ENCODE measurements around the gene SLBP. TPM values are rescaled to one million over a fixed set of nuclear protein-coding genes. Genes with fewer than 3 reads are reported as not detected.

Gene SLBP
- total and polyA plus RNA-seq, 2 of the 8 experiments (the other 6 are each of a cell fraction or from before 2014, with no cell fraction given), result 44.1 to 49.0 TPM

DNA sequence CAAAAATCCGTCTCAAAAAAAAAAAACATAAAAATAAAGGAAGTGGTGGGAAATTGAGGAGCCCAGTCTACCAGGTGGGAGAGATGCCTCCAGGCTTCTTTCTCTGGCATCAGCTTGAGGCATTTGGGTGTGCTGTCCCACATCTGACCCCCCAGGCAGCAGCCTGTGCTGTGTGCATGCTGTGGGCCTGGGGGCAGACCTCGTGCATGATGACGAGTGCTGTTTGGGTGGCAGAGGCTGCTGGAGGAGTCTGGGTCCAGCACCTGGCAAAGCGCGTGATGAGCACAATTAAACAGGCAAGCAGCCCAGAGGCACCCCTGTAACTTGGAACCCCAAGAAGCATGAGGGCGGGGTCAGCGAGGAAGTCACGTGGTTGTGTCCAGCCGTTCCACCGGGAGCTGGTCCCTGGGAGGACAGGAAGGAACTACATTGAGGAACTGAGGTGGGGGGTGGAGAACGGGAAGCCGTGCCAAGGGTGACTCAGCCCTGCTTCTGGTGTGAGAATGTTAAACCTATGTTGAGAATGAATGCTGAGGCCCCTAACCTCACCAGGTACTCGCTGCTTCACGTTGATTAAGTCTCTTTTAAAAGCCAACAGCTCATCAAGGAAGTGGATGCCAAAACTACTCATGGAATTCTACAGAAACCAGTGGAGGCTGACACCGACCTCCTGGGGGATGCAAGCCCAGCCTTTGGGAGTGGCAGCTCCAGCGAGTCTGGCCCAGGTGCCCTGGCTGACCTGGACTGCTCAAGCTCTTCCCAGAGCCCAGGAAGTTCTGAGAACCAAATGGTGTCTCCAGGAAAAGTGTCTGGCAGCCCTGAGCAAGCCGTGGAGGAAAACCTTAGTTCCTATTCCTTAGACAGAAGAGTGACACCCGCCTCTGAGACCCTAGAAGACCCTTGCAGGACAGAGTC, 15.3 kb upstream of the SLBP start:
- no peak overlapping the region for H2BK120ac ChIP-seq (replicated peaks; ENCODE audit: low read depth, low read length)
- no peak overlapping the region for H3K56ac ChIP-seq (replicated peaks; ENCODE audit: insufficient read length, low read depth, low read length)
- CTCF ChIA-PET (ENCODE audit: partially characterized antibody), result interaction anchor here (0.5 to 18.6 kb wide), 21 partner anchors 9 to 173 kb away, joined by 3 to 326 read pairs (median 5); no protein-coding TSS in a partner anchor
- POLR2A ChIA-PET (ENCODE audit: partially characterized antibody), result interaction anchor here (1.2 to 1.5 kb wide), 5 partner anchors 13 to 81 kb away, joined by 3 to 5 read pairs (median 3); no protein-coding TSS in a partner anchor
- H2AFZ ChIP-seq (ENCODE audit: low read length), result no peak overlapping the region
- H3K23me2 ChIP-seq (ENCODE audit: low read depth, low read length), result peaks cover under 1% of the 10 kb centered on the region; the same call in 1 of the 2 replicates
- H3K27ac ChIP-seq (ENCODE audit: low read depth, low read length), result no peak overlapping the region
- no peak overlapping the region for H3K18ac ChIP-seq (ENCODE audit: extremely low read depth, low read length)
- H3K9ac ChIP-seq (replicated peaks in 1 of 4; ENCODE audit: extremely low read depth in 1 of 4, low read depth in 3 of 4, low read length in 3 of 4), result no peak overlapping the region
- no peak overlapping the region for H2BK5ac ChIP-seq (ENCODE audit: low read depth, low read length)
- H3K9me3 ChIP-seq (ENCODE audit: insufficient read depth in 2 of 2, low read depth in 1 of 2, low read length in 1 of 2), result no peaks in the 10 kb centered on the region
- H3K4me1 ChIP-seq (replicated peaks in 1 of 4; ENCODE audit: control insufficient read depth in 3 of 4, insufficient read depth in 4 of 4, low read length in 3 of 4), result peaks cover 0 to 8% (median 4%) of the 10 kb centered on the region in 4 experiments; a peak in 6 of 7 replicates
- H3K14ac ChIP-seq (ENCODE audit: insufficient read length), result no peak overlapping the region
- no peak overlapping the region; the same call in 1 of the 2 replicates for H4K8ac ChIP-seq (ENCODE audit: extremely low read depth, insufficient read depth, low read length)
- DNase-seq (ENCODE audit: low read depth in 1 of 2, low spot score in 2 of 2) (no peak), FAIRE-seq (no peak)
- H4K20me1 ChIP-seq (replicated peaks in 1 of 2; ENCODE audit: control insufficient read depth in 1 of 2, insufficient read depth in 2 of 2, low read length in 2 of 2), result peaks cover 32 to 39% of the 10 kb centered on the region in 2 experiments
- no peak overlapping the region for H4K91ac ChIP-seq (replicated peaks; ENCODE audit: insufficient read length, low read length)
- H3K4ac ChIP-seq (replicated peaks; ENCODE audit: insufficient read length, low read depth, low read length), result no peak overlapping the region
- H2BK15ac ChIP-seq (ENCODE audit: low read length), result no peak overlapping the region
- H3K36me3 ChIP-seq (ENCODE audit: control insufficient read depth in 2 of 4, insufficient read depth in 4 of 4, low read length in 3 of 4), result peaks cover 55 to 63% (median 61%) of the 10 kb centered on the region in 4 experiments
- no peak overlapping the region for H3K4me3 ChIP-seq (ENCODE audit: extremely low read depth in 1 of 4, insufficient read depth in 2 of 4, low read depth in 3 of 4, low read length in 4 of 4)
- no peaks in the 10 kb centered on the region for H3K27me3 ChIP-seq (replicated peaks in 1 of 4; ENCODE audit: control insufficient read depth in 3 of 4, extremely low read depth in 1 of 4, insufficient read depth in 3 of 4, low read length in 3 of 4)
- H2BK20ac ChIP-seq (ENCODE audit: low read length), result no peak overlapping the region
- no peak overlapping the region for H2AK5ac ChIP-seq (ENCODE audit: low read depth, low read length)
- WGBS, 2 experiments (ENCODE audit: extremely low coverage in 1 of 2, insufficient coverage in 1 of 2, insufficient read length in 1 of 2, insufficient replicate concordance in 2 of 2, low coverage in 1 of 2, low lambda C conversion rate in 2 of 2, missing lambda C conversion rate in 1 of 2), result 93% methylated on average over 18 of the region's 18 CpGs; no CpG with 5 or more reads in 1 of the 2 experiments
- H3K79me1 ChIP-seq (ENCODE audit: low read depth, low read length), result peaks cover 9% of the 10 kb centered on the region
- H3K23ac ChIP-seq (ENCODE audit: insufficient read length), result no peak overlapping the region
- no peak overlapping the region for H2BK12ac ChIP-seq (ENCODE audit: low read depth, low read length)
- H4K5ac ChIP-seq (ENCODE audit: insufficient read length, low read depth, low read length), result no peak overlapping the region
- H3K79me2 ChIP-seq (ENCODE audit: control insufficient read depth in 1 of 2, insufficient read depth in 2 of 2, low read length in 2 of 2), result peaks cover 4 to 34% of the 10 kb centered on the region in 2 experiments; a peak in 3 of 4 replicates
- no peak overlapping the region for H3K4me2 ChIP-seq (ENCODE audit: insufficient read depth in 1 of 2, low read depth in 2 of 2, low read length in 2 of 2)
- TF ChIP-seq KDM4A (IDR thresholded peaks at IDR 0.05; ENCODE audit: low read depth, low read length, severe bottlenecking) (no peak), GABPA (IDR thresholded peaks at IDR 0.05; ENCODE audit: borderline replicate concordance, insufficient read depth, low read length) (no peak), NRF1 (IDR thresholded peaks at IDR 0.05; ENCODE audit: low read depth, low read length) (no peak), SIN3A (conservative IDR thresholded peaks at IDR 0.05 in 1 of 2, IDR thresholded peaks at IDR 0.05 in 1 of 2; ENCODE audit: low read depth in 1 of 2, low read length in 2 of 2) (no peak), CTBP2 (IDR thresholded peaks at IDR 0.05; ENCODE audit: borderline replicate concordance, insufficient read depth, insufficient read length, low read length) (no peak), KDM1A (IDR thresholded peaks at IDR 0.05; ENCODE audit: borderline replicate concordance, low read length) (no peak), RFX5 (IDR thresholded peaks at IDR 0.05; ENCODE audit: borderline replicate concordance, low read depth, low read length) (no peak)
- TF ChIP-seq, protein P1, sequence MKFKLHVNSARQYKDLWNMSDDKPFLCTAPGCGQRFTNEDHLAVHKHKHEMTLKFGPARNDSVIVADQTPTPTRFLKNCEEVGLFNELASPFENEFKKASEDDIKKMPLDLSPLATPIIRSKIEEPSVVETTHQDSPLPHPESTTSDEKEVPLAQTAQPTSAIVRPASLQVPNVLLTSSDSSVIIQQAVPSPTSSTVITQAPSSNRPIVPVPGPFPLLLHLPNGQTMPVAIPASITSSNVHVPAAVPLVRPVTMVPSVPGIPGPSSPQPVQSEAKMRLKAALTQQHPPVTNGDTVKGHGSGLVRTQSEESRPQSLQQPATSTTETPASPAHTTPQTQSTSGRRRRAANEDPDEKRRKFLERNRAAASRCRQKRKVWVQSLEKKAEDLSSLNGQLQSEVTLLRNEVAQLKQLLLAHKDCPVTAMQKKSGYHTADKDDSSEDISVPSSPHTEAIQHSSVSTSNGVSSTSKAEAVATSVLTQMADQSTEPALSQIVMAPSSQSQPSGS (IDR thresholded peaks at IDR 0.05; ENCODE audit: low read length), result no peak

All from H1 (cell line).